Stimulated activated naive CD8-positive, alpha-beta T cell treated with anti-CD3 and anti-CD28 coated beads, Interleukin-15, amount 100 ng/mL, for 72 hours (primary cell): ENCODE results near the gene HS6ST3.

Experiments
- ATAC-seq: fragments of 150-1000 bp; cut with Tn5 transposase; 2 replicates; pipeline ENCODE4 v1.10.0; 2021; ENCODE audit warnings: mild to moderate bottlenecking, moderate library complexity
- DNase-seq, 2 donors: peaks; one replicate each; pipeline ENCODE4 v3.0.0; 2021 to 2022
- H3K27ac Mint-ChIP-seq, 2 donors: one replicate each; pipeline ENCODE4 v1.8.0; 2022; ENCODE audit warnings: mild to moderate bottlenecking in 2 of 2, mixed read lengths in 2 of 2, moderate library complexity in 2 of 2
- H3K27me3 Mint-ChIP-seq: one replicate; pipeline ENCODE4 v1.8.0; 2022; ENCODE audit warnings: mixed read lengths
- H3K4me1 Mint-ChIP-seq: one replicate; pipeline ENCODE4 v1.8.0; 2022; ENCODE audit warnings: mild to moderate bottlenecking, mixed read lengths
- H3K4me3 Mint-ChIP-seq, 2 donors: one replicate each; pipeline ENCODE4 v1.8.0; 2022; ENCODE audit warnings: mild to moderate bottlenecking in 2 of 2, mixed read lengths in 2 of 2, moderate library complexity in 1 of 2
- H3K9me3 Mint-ChIP-seq, 2 donors: one replicate each; pipeline ENCODE4 v1.8.0; 2022; ENCODE audit warnings: mixed read lengths in 2 of 2

The HS6ST3 gene

DNA sequence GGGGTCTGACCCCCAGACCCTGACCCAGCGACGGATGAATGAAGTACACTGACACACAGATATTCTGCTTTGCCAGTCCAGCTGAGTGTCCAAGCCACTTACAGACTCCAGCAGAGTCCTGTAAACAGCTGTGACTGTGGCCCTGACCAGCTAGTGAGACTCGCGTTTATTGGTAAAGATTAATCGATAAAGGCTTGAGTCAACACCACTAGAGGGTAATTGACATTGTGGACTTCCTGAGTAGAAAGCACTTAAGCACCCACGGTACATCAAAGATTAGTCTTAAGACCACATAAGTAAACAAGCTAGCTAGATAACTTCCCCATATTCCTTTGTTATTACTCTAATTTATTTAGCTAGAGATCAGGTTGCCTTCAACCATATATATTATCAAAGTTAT, 758.4 kb downstream of the HS6ST3 start:
- H3K9me3 Mint-ChIP-seq = peaks cover 0 to 9% of the 10 kb centered on the region in 2 donors
- ATAC-seq (no peak), DNase-seq (no peak)
- no peak overlapping the region for H3K4me3 Mint-ChIP-seq
- H3K27me3 Mint-ChIP-seq = no peaks in the 10 kb centered on the region
- no peaks in the 10 kb centered on the region for H3K4me1 Mint-ChIP-seq
- H3K27ac Mint-ChIP-seq = no peak overlapping the region

DNA sequence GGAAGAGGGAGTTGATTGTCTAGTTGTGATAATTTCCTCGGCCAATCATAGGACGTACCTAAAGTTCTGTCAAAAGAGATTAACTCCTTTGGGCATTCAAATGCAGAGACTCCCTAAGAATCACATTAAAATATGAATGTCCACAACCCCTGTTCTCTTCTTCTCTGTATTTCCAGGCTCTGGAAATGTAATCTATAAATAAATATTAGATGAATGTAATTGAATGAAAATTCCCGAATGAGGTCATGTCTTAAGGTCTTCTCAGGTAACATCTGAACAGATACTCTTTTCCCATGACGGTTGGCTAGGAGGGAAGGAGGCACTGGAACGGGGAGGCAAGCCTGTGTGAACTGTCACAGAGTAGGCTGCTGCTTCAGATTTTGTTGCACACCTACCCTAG, 759.2 kb downstream of the HS6ST3 start:
- H3K4me3 Mint-ChIP-seq = no peak overlapping the region
- no peak for ATAC-seq
- no peak for DNase-seq
- H3K9me3 Mint-ChIP-seq = peaks cover 0 to 17% of the 10 kb centered on the region in 2 donors
- H3K27me3 Mint-ChIP-seq = no peaks in the 10 kb centered on the region
- H3K27ac Mint-ChIP-seq = no peak overlapping the region
- no peaks in the 10 kb centered on the region for H3K4me1 Mint-ChIP-seq

DNA sequence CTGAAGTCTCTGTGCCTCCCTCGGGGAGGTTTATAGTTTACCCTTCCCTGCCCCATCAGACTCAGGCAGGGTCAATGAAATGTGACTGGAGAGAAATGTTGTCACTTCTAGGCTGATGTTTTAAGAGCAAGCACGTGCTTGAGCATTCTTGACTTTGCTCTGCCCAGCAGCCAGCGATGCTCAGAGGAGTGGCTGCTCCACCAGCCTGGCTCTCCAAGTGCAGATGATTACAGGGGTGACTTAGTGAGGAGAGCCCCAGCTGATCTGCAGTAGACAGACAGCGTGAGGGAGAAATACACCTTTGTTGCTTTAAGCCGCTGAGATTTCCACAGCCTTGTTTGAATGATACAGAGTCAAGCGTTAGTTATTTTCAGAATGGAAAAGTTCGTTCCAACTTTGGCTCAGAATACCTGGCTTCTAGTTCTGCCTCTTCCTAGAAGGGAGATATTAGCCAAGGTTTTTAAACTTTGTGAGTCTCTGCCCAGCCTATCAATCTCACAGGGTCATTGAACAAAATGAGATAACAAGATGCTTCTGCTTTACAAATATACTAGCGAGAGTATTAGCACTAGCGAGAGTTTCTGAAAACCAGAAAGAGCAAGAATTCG, 760.7 kb downstream of the HS6ST3 start:
- Mint-ChIP-seq H3K9me3 (peaks cover 0 to 21% of the 10 kb centered on the region in 2 donors), H3K27ac (no peak overlapping the region), H3K4me3 (no peak overlapping the region)

DNA sequence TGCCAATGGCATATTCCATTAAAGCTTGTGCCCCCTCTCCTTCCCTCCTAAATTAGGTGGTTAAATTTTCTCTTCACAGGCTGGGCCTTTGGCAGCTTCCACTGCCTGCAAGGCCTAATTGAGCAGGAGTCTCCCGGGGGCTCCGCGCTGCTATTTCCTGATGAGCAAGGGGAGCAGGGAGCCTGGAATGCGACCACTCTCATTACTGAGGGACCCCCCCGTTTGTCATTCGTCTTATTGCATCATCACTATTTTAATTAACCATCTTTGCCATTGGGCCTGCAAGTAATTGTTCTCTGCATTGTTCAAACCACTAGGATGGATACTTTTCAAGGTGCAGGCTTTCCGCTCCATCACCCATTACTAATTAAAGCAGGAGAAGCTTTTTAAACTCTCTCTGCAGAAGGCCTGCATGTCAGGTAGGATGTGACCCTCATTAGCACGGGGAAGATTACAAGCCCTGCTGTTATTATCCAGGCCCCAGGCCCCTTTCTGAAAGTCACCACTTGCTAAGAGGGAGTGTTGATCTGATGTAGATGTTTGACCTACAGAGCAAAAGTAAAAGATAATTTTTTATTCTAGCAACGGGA, 762.0 kb downstream of the HS6ST3 start:
- ATAC-seq = no peak
- Mint-ChIP-seq H3K27me3 (no peaks in the 10 kb centered on the region), H3K4me1 (no peaks in the 10 kb centered on the region), H3K27ac (no peak overlapping the region), H3K9me3 (peaks cover 0 to 21% of the 10 kb centered on the region in 2 donors), H3K4me3 (no peak overlapping the region)
- no peak for DNase-seq

More for the DNA sequence above, 760.7 kb downstream of the HS6ST3 start:
- Mint-ChIP-seq H3K4me1 (no peaks in the 10 kb centered on the region), H3K27me3 (no peaks in the 10 kb centered on the region)
- DNase-seq (no peak), ATAC-seq (no peak)

DNA sequence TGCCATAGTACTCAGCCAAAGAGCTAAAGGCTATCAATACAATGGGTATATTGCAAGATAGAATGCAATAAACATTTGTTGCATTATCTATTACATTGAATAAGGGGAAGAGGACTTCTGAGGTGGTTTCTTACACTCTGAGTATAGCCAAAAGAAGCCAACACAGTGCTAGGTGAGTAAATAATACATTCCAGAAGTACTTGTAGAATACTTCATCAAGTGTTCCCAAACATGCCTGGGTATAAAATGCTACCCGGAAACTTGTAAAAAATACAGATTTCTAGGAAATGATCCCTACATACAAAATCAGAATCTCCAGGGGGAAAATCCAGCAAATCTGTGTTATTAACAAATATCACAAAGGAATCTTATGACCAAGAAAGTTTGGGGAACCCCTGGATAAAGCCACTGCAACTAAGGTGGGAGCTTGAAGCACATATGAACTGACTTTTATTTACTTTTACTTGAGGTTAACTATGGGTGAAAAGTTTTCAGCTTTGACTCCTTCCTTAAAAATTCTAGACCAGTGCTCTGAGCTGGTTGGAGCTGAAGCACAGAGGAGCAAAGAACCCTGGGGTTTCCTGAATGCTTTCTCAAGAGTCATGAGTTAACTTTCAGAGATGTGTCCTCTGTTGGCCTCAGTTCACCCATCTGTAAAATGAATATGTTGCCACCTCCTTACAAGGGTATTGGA, 768.4 kb downstream of the HS6ST3 start:
- Mint-ChIP-seq H3K4me3 (no peak overlapping the region), H3K4me1 (no peaks in the 10 kb centered on the region), H3K27ac (no peak overlapping the region), H3K27me3 (no peaks in the 10 kb centered on the region), H3K9me3 (peaks cover 0 to 12% of the 10 kb centered on the region in 2 donors)
- DNase-seq (no peak), ATAC-seq (no peak)

DNA sequence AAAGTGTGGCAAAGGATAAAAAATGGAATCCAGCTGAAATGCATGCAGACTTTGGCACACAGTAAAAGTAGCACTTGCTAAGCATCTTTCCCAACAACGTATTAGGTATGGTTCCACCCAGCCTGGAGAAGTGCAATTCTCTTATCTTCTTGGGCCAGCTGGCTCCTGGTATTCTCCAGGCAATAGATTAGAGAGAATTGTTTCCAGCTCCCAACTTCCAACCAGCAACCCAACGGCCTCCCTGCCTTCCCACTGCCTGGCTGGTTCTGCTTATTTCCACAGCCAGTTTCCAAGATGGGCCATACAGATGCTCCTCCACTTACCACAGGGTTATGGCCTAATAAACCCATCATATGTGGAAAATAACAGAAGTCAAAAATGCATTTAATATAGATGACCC, 771.0 kb downstream of the HS6ST3 start:
- Mint-ChIP-seq H3K9me3 (no peaks in the 10 kb centered on the region), H3K4me1 (no peaks in the 10 kb centered on the region), H3K27ac (no peak overlapping the region), H3K27me3 (no peaks in the 10 kb centered on the region), H3K4me3 (no peak overlapping the region)
- ATAC-seq = no peak
- no peak for DNase-seq

DNA sequence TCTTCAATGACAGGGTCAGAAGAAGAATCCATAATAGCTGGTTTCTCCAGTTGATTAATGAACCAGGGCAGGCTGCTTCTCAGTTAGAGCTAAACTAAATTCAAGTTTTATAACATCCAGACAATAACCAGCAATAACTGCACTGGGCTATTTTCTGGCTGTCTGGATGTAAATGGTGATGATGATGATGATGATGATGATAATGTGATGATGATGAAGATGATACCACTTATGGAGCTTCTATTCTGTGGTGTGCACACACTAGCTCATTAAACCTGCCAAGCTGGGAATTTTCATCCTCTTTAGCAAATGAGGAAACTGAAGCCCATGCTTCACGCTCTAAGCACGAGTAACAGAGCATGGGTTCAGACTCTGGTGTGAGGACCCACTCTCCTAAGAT, 772.2 kb downstream of the HS6ST3 start:
- Mint-ChIP-seq H3K27me3 (no peaks in the 10 kb centered on the region), H3K4me3 (no peak overlapping the region), H3K4me1 (no peaks in the 10 kb centered on the region), H3K9me3 (no peaks in the 10 kb centered on the region), H3K27ac (no peak overlapping the region)
- no peak for ATAC-seq
- no peak for DNase-seq

DNA sequence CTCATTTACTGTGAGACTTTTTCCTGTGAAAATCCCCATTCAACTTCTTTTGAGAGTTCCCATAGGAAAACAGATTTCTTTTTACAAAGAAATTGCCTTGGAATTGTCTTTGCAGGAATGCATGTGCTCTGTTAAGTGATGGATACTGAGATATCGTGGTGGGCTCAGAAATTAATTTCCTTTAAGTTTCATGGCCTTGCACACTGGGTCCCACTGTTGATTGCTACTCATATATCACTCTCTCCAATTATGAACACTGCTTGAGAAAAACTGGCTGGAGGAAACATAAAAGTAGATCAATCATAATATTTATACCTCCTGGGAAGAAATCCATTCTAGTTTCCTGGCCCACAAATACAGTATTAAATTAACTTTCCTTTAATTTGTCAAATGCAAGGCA, 773.1 kb downstream of the HS6ST3 start:
- Mint-ChIP-seq H3K9me3 (no peaks in the 10 kb centered on the region), H3K4me1 (no peaks in the 10 kb centered on the region), H3K27me3 (no peaks in the 10 kb centered on the region), H3K27ac (no peak overlapping the region), H3K4me3 (no peak overlapping the region)
- ATAC-seq = no peak
- no peak for DNase-seq

DNA sequence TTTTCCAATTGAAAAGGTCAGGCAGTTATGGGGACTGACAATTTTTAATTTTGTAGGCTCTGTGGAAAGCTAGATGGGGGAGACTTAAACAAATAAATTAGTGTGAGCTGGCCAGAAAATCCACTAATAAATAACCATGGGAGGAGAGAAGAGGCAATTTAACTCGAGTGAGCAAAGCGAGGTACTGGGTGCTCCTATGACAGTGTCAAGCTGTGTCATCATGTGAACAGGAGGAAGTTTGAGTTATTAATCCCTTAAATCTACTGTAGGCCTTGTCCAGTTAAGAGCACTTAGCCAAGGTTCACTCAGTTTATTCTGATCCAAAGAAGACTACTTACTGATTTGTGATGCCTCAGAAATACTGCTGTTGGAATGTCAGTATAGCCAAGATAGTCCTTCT, 781.6 kb downstream of the HS6ST3 start:
- Mint-ChIP-seq H3K27ac (no peak overlapping the region), H3K4me3 (no peak overlapping the region), H3K27me3 (no peaks in the 10 kb centered on the region), H3K4me1 (no peaks in the 10 kb centered on the region), H3K9me3 (peaks cover 4 to 16% of the 10 kb centered on the region in 2 donors)
- DNase-seq (no peak), ATAC-seq (no peak)

DNA sequence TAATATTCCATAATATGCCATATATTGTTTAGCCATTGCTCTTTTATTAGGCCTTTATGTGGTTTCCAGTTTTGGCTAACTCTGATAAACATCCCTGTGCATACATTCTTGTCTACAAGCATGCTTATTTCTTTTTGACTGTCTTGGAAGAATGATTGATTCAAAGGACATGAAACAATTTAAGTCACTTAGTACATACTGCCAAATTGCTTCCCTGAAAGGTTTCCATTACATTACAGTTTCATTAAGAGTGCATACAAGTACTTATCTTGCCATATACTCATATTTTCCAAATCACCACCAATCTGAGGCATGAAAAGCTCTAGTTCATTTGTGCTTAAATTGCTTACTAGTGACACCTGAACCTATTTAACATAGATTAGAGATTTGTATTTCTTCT, 790.5 kb downstream of the HS6ST3 start:
- Mint-ChIP-seq H3K4me1 (no peaks in the 10 kb centered on the region), H3K4me3 (no peak overlapping the region), H3K9me3 (peaks cover 6 to 24% of the 10 kb centered on the region in 2 donors), H3K27me3 (no peaks in the 10 kb centered on the region), H3K27ac (no peak overlapping the region)
- DNase-seq (no peak), ATAC-seq (no peak)
